Panc1 (cell line): ENCODE results near the gene SLC27A5. TPM values are rescaled to one million over a fixed set of nuclear protein-coding genes. Genes with fewer than 3 reads are reported as not detected.
"Not testable (repeated sequence)": the region's sequence is repeated elsewhere in the genome, so short reads cannot be mapped to it uniquely, and the experiment has no call there.

Experiments used
- ATAC-seq: fragments of 200-7000 bp; cut with Tn5 transposase; 2 replicates; pipeline ENCODE4 v1.9.1; 2020; ENCODE audit warnings: mild to moderate bottlenecking, moderate library complexity
- BruUV-seq: library from RNA; stranded (reverse); fragments of 400-500 nt; replicated peaks from 2 replicates; lab custom pipeline; 2021; lab: Mats Ljungman, UMichigan
- CTCF ChIA-PET: fragments of 300-600 bp; sonication (Branson Sonifier 250); formaldehyde crosslinking; loops from one replicate; lab custom pipeline; 2022; ENCODE audit warnings: antibody characterized with exemption; lab: Charles Lee
- POLR2A ChIA-PET: fragments of 300-600 bp; sonication (Branson Sonifier 250); formaldehyde crosslinking; loops from one replicate; lab custom pipeline; 2022; ENCODE audit warnings: antibody characterized with exemption; lab: Charles Lee
- DNase-seq: peaks from one replicate; pipeline ENCODE4 v3.0.0-alpha.2; 2010; ENCODE audit warnings: low read depth, low spot score
- H3K27ac ChIP-seq: 2 replicates; pipeline ENCODE4 v1.5.1; 2011; ENCODE audit warnings: mild to moderate bottlenecking, low read length, inconsistent platforms
- H3K27me3 ChIP-seq: fragments of 200-500 bp; sonication (Bioruptor generic); 2 replicates; pipeline ENCODE4 v1.6.0; 2014; ENCODE audit warnings: low read length, inconsistent platforms; ENCODE audit not compliant: control insufficient read depth, insufficient read depth
- H3K36me3 ChIP-seq: fragments of 200-500 bp; sonication (Bioruptor generic); 2 replicates; pipeline ENCODE4 v1.5.1; 2014; ENCODE audit warnings: inconsistent platforms, mild to moderate bottlenecking, low read length, moderate library complexity; ENCODE audit not compliant: control insufficient read depth, insufficient read depth
- H3K4me1 ChIP-seq: 2 replicates; pipeline ENCODE4 v1.5.1; 2011; ENCODE audit warnings: inconsistent platforms, mild to moderate bottlenecking, low read length, moderate library complexity; ENCODE audit not compliant: control insufficient read depth, insufficient read depth
- H3K4me3 ChIP-seq, 2 experiments: 2 replicates each; pipeline ENCODE4 v1.5.1; 2011 to 2012; ENCODE audit warnings: low read depth in 2 of 2, low read length in 2 of 2, mild to moderate bottlenecking in 2 of 2, inconsistent platforms in 1 of 2, moderate library complexity in 1 of 2
- H3K9me3 ChIP-seq: fragments of 200-500 bp; sonication (Bioruptor generic); 2 replicates; pipeline ENCODE4 v1.5.1; 2014; ENCODE audit warnings: low read depth, mild to moderate bottlenecking, inconsistent platforms, low read length, moderate library complexity; ENCODE audit not compliant: control insufficient read depth, insufficient read depth
- CTCF ChIP-seq: fragments of 450-650 bp; IDR thresholded peaks from 2 replicates; pipeline ENCODE4 v1.5.1; 2017; ENCODE audit warnings: mild to moderate bottlenecking
- POLR2AphosphoS5 ChIP-seq: IDR thresholded peaks from 2 replicates; pipeline ENCODE4 v1.6.1; 2012; ENCODE audit warnings: mild to moderate bottlenecking, low read depth, low read length, moderate library complexity
- REST ChIP-seq, 2 experiments: IDR thresholded peaks; 2 replicates each; pipeline ENCODE4 v1.6.1; 2011 to 2012; ENCODE audit warnings: low read depth in 2 of 2, control low read depth in 1 of 2, low read length in 1 of 2, mild to moderate bottlenecking in 1 of 2, moderate library complexity in 1 of 2; ENCODE audit not compliant: insufficient read depth in 1 of 2
- SIN3A ChIP-seq: IDR thresholded peaks from 2 replicates; pipeline ENCODE4 v1.6.1; 2012; ENCODE audit warnings: low read depth, mild to moderate bottlenecking, low read length, moderate library complexity, borderline replicate concordance; ENCODE audit not compliant: insufficient read depth
- TCF7L2 ChIP-seq: IDR thresholded peaks from 2 replicates; pipeline ENCODE4 v1.6.1; 2011; ENCODE audit warnings: mild to moderate bottlenecking, low read depth, low read length, inconsistent platforms
- in situ Hi-C: cut with HindIII; loops from 2 replicates; pipeline ENCODE4 v1.10.0; 2016; ENCODE audit warnings: low sequenced_read_pairs, low pct_unique_long_range_greater_than_20kb
- intact Hi-C: fragments of 100-400 bp; cut with micrococcal nuclease; formaldehyde crosslinking; loops from one replicate; pipeline ENCODE4 v1.10.0; 2022; ENCODE audit not compliant: unreplicated experiment
- total RNA-seq: library from RNA; stranded (reverse); gene quantifications from one replicate; pipeline ENCODE4 v1.2.1, GENCODE V29; 2021; ENCODE audit not compliant: unreplicated experiment

SLC27A5 gene
- total RNA-seq, 1 experiment from 2014 or later, result 10.7 TPM

- Histone ChIP-seq H3K27ac (no peak overlapping the region), H3K4me1 (peaks cover 10% of the 10 kb centered on the region), H3K27me3 (no peaks in the 10 kb centered on the region), H3K36me3 (peaks cover 3% of the 10 kb centered on the region; the same call in 1 of the 2 replicates), H3K4me3 (no peak overlapping the region), H3K9me3 (no peaks in the 10 kb centered on the region)
- no TSS peak for BruUV-seq
- ChIA-PET POLR2A (no interaction called here), CTCF (interaction anchor here (0.7 kb wide), 1 partner anchor 45 kb away, joined by 4 read pairs; the partner anchor contains the start of gene CHMP2A)
- in situ Hi-C loops (no loop called here), intact Hi-C loops (no loop called here)
- no peak for TF ChIP-seq SIN3A
- no peak for TF ChIP-seq CTCF
- no peak for TF ChIP-seq POLR2AphosphoS5
- no peak for TF ChIP-seq TCF7L2
- TF ChIP-seq REST (IDR thresholded peaks at IDR 0.05; ENCODE audit: insufficient read depth in 1 of 2, low read depth in 2 of 2, low read length in 1 of 2), result no peak
- no peak for ATAC-seq
- DNase-seq, result no peak
Observed at GRCh38 chr19:58510084-58510862, 1.5 kb downstream of the SLC27A5 start.

GRCh38 chr19:58509731-58510083 lies 2.1 kb downstream of the SLC27A5 start:
- no TSS peak for BruUV-seq
- CTCF ChIA-PET, result interaction anchor here (0.7 kb wide), 1 partner anchor 45 kb away, joined by 4 read pairs; the partner anchor contains the start of gene CHMP2A
- POLR2A ChIA-PET, result no interaction called here
- DNase-seq (no peak), ATAC-seq (no peak)
- Histone ChIP-seq H3K9me3 (no peaks in the 10 kb centered on the region), H3K4me3 (no peak overlapping the region), H3K27me3 (no peaks in the 10 kb centered on the region), H3K4me1 (peaks cover 9% of the 10 kb centered on the region), H3K36me3 (peaks cover 2% of the 10 kb centered on the region; the same call in 1 of the 2 replicates), H3K27ac (no peak overlapping the region)
- intact Hi-C loops, result no loop called here
- in situ Hi-C loops, result no loop called here
- TF ChIP-seq REST (IDR thresholded peaks at IDR 0.05; ENCODE audit: insufficient read depth in 1 of 2, low read depth in 2 of 2, low read length in 1 of 2) (no peak), CTCF (no peak), SIN3A (no peak), POLR2AphosphoS5 (no peak), TCF7L2 (no peak)

- intact Hi-C loops, result not testable (repeated sequence)
Observed at GRCh38 chr19:58507602-58508223, 4.1 kb downstream of the SLC27A5 start.

More at GRCh38 chr19:58507602-58508223, 4.1 kb downstream of the SLC27A5 start:
- H3K4me1 ChIP-seq, ATAC-seq, H3K4me3 ChIP-seq, H3K36me3 ChIP-seq, BruUV-seq, in situ Hi-C loops, H3K9me3 ChIP-seq, H3K27ac ChIP-seq, DNase-seq, H3K27me3 ChIP-seq: not testable (repeated sequence)
- ChIA-PET CTCF (interaction anchor here (0.7 kb wide), 1 partner anchor 51 kb away, joined by 3 read pairs; no protein-coding TSS in a partner anchor), POLR2A (interaction anchor here (0.8 kb wide), 1 partner anchor 9 kb away, joined by 3 read pairs; no protein-coding TSS in a partner anchor)
